Natural killer cell (primary cell): ENCODE measurements around the gene RFX3. TPM values are rescaled to one million over a fixed set of nuclear protein-coding genes. Genes with fewer than 3 reads are reported as not detected.

Source experiments
- ATAC-seq, 3 donors: fragments of 150-1000 bp in 2 of 3; fragments of 200-7000 bp in 1 of 3; cut with Tn5 transposase; 1 replicate in 1 of 3; 2 replicates in 2 of 3; pipeline ENCODE4 v1.10.0; 2021; ENCODE audit warnings: mild to moderate bottlenecking in 2 of 3, moderate library complexity in 2 of 3
- DNase-seq, 2 donors: peaks; one replicate each; pipeline versions ENCODE4 v3.0.0 to v3.0.0-alpha.2; 2013 to 2021; ENCODE audit warnings: mixed read lengths in 1 of 2
- H3K27ac ChIP-seq: one replicate; pipeline ENCODE4 v1.5.1; 2013; ENCODE audit warnings: mild to moderate bottlenecking, low read length
- H3K27me3 ChIP-seq: one replicate; pipeline ENCODE4 v1.6.1; 2013; ENCODE audit warnings: low read length; ENCODE audit not compliant: control insufficient read depth, insufficient read depth
- H3K36me3 ChIP-seq: one replicate; pipeline ENCODE4 v1.6.1; 2013; ENCODE audit warnings: low read length; ENCODE audit not compliant: control insufficient read depth, insufficient read depth
- H3K4me1 ChIP-seq: one replicate; pipeline ENCODE4 v1.6.1; 2013; ENCODE audit warnings: low read length; ENCODE audit not compliant: control insufficient read depth, insufficient read depth
- H3K4me3 ChIP-seq: one replicate; pipeline ENCODE4 v1.5.1; 2013; ENCODE audit warnings: low read length
- H3K9me3 ChIP-seq: one replicate; pipeline ENCODE4 v1.6.1; 2013; ENCODE audit warnings: low read length; ENCODE audit not compliant: control insufficient read depth, insufficient read depth
- H3K27ac Mint-ChIP-seq, 2 donors: one replicate each; pipeline ENCODE4 v1.8.0; 2022; ENCODE audit warnings: mild to moderate bottlenecking in 2 of 2, mixed read lengths in 2 of 2, moderate library complexity in 1 of 2
- H3K27me3 Mint-ChIP-seq, 2 donors: one replicate each; pipeline ENCODE4 v1.8.0; 2022; ENCODE audit warnings: low read depth in 2 of 2, mixed read lengths in 2 of 2
- H3K36me3 Mint-ChIP-seq: one replicate; pipeline ENCODE4 v1.8.0; 2022; ENCODE audit warnings: mixed read lengths
- H3K4me1 Mint-ChIP-seq, 2 donors: one replicate each; pipeline ENCODE4 v1.8.0; 2022; ENCODE audit warnings: mixed read lengths in 2 of 2
- H3K4me3 Mint-ChIP-seq: one replicate; pipeline ENCODE4 v1.8.0; 2022; ENCODE audit warnings: mild to moderate bottlenecking, moderate library complexity, mixed read lengths
- H3K9me3 Mint-ChIP-seq, 2 donors: one replicate each; pipeline ENCODE4 v1.8.0; 2022; ENCODE audit warnings: mixed read lengths in 2 of 2
- CTCF ChIP-seq: fragments of 200-600 bp; IDR thresholded peaks from one replicate; pipeline ENCODE4 v1.8.0; 2022; ENCODE audit warnings: antibody characterized with exemption
- WGBS: methylation state at CpG from one replicate; pipeline ENCODE4 v1.1.7; 2013; ENCODE audit warnings: missing lambda C conversion rate; ENCODE audit not compliant: insufficient coverage; 5-methylcytosine and 5-hydroxymethylcytosine counted together
- intact Hi-C: fragments of 100-400 bp; cut with micrococcal nuclease; formaldehyde crosslinking; loops from one replicate; pipeline ENCODE4 v1.14.2; 2022
- total RNA-seq, 4 donors: library from RNA; stranded (reverse); fragments of 120-200 nt in 1 of 4; gene quantifications; one replicate each; pipeline versions ENCODE4 v1.2.3 to v1.2.4, GENCODE V29; 2013 to 2022

The RFX3 gene
- total RNA-seq, 3 donors from 2014 or later (not counting 1 experiment from before 2014, with no cell fraction given) = 24.0 to 30.6 (median 30.0) TPM

GRCh38 chr9:3240656-3241268, 285.0 kb downstream of the RFX3 start:
- ATAC-seq (peak; percentile 78 to 95 (median 86)), DNase-seq (peak; percentile 23 to 74)
- H3K27ac ChIP-seq = no peak overlapping the region
- no peaks in the 10 kb centered on the region for H3K27me3 Mint-ChIP-seq
- peaks cover 4% of the 10 kb centered on the region for H3K4me1 ChIP-seq
- no peaks in the 10 kb centered on the region for H3K36me3 ChIP-seq
- H3K9me3 Mint-ChIP-seq = no peaks in the 10 kb centered on the region
- H3K9me3 ChIP-seq = no peaks in the 10 kb centered on the region
- TF ChIP-seq CTCF = peak; percentile 76
- no peaks in the 10 kb centered on the region for H3K27me3 ChIP-seq
- intact Hi-C loops = loop anchor here (2.0 kb wide), 4 partner anchors 200 to 1098 kb away; no protein-coding TSS in a partner anchor
- no peak overlapping the region for H3K4me3 ChIP-seq
- H3K27ac Mint-ChIP-seq = no peak overlapping the region
- peaks cover 9% of the 10 kb centered on the region for H3K36me3 Mint-ChIP-seq
- peaks cover 6 to 9% of the 10 kb centered on the region in 2 donors for H3K4me1 Mint-ChIP-seq
- WGBS = 50% methylated on average over 3 of the region's 3 CpGs
- H3K4me3 Mint-ChIP-seq = no peak overlapping the region

DNA sequence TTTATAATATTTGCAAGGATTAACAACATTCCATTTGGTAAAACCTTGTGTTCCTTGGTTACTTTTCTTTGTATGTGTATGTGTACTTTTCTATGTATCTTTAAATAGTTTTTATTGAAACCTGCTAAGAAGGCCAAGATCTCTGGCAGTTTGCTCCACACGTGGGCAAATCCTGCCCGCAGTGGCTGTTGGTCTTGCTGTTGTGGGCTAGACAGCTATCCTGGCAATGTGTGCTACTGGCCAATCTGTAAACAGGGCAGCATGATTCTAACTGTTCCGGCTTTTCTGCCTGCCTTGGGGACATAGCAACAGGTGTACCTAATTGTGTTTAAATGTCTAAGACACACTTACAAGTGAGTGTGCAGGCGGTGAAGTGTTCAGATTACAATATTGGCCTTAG, 286.6 kb downstream of the RFX3 start:
- H3K27me3 Mint-ChIP-seq = no peaks in the 10 kb centered on the region
- WGBS = 94% methylated on average over 4 of the region's 4 CpGs

DNA sequence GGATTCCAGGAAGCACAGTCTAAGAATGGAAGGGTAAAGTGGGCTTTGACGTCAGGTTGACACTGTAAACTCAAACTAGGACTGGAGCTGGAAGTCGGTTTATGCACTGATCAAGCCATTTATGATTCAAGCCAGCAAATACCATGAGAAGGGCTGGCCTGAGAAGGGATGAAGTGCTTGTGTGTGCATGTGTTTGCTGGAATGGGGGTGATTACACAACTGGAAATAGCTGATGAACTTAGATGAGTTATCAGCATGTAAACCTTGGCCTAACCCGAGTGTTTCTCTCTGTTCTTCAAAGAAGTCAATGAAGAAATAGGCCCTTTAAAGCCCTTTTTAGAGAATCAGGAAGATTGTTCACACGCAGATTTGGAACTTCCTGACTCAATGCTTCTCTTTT, 287.6 kb downstream of the RFX3 start:
- no peaks in the 10 kb centered on the region for H3K27me3 ChIP-seq
- peaks cover 6 to 9% of the 10 kb centered on the region in 2 donors for H3K4me1 Mint-ChIP-seq
- H3K27me3 Mint-ChIP-seq = no peaks in the 10 kb centered on the region
- intact Hi-C loops = no loop called here
- H3K4me3 Mint-ChIP-seq = no peak overlapping the region
- no peak for DNase-seq
- H3K4me1 ChIP-seq = peaks cover 4% of the 10 kb centered on the region
- no peaks in the 10 kb centered on the region for H3K9me3 ChIP-seq
- H3K36me3 Mint-ChIP-seq = no peaks in the 10 kb centered on the region
- H3K27ac Mint-ChIP-seq = no peak overlapping the region
- WGBS = 93% methylated on average over 4 of the region's 4 CpGs
- no peak for TF ChIP-seq CTCF
- ATAC-seq = no peak
- H3K27ac ChIP-seq = no peak overlapping the region
- H3K9me3 Mint-ChIP-seq = no peaks in the 10 kb centered on the region
- no peak overlapping the region for H3K4me3 ChIP-seq
- no peaks in the 10 kb centered on the region for H3K36me3 ChIP-seq

More for the DNA sequence above, 286.6 kb downstream of the RFX3 start:
- H3K4me3 ChIP-seq = no peak overlapping the region
- Mint-ChIP-seq H3K4me3 (no peak overlapping the region), H3K36me3 (no peaks in the 10 kb centered on the region), H3K9me3 (no peaks in the 10 kb centered on the region), H3K4me1 (peaks cover 6 to 9% of the 10 kb centered on the region in 2 donors), H3K27ac (no peak overlapping the region)
- H3K27me3 ChIP-seq = no peaks in the 10 kb centered on the region
- no peak for TF ChIP-seq CTCF
- intact Hi-C loops = no loop called here
- no peak overlapping the region for H3K27ac ChIP-seq
- DNase-seq (no peak), ATAC-seq (no peak)
- peaks cover 4% of the 10 kb centered on the region for H3K4me1 ChIP-seq
- no peaks in the 10 kb centered on the region for H3K9me3 ChIP-seq
- no peaks in the 10 kb centered on the region for H3K36me3 ChIP-seq

GRCh38 chr9:3237121-3237520, 288.7 kb downstream of the RFX3 start:
- intact Hi-C loops = no loop called here
- Mint-ChIP-seq H3K4me3 (no peak overlapping the region), H3K36me3 (no peaks in the 10 kb centered on the region), H3K27ac (no peak overlapping the region), H3K4me1 (peaks cover 6 to 9% of the 10 kb centered on the region in 2 donors), H3K27me3 (no peaks in the 10 kb centered on the region), H3K9me3 (no peaks in the 10 kb centered on the region)
- H3K27ac ChIP-seq = no peak overlapping the region
- no peaks in the 10 kb centered on the region for H3K9me3 ChIP-seq
- DNase-seq (no peak), ATAC-seq (no peak)
- no peak for TF ChIP-seq CTCF
- peaks cover 4% of the 10 kb centered on the region for H3K4me1 ChIP-seq
- H3K27me3 ChIP-seq = no peaks in the 10 kb centered on the region
- no peak overlapping the region for H3K4me3 ChIP-seq
- H3K36me3 ChIP-seq = no peaks in the 10 kb centered on the region
